ENCODE results near the gene CD99.

GRCh38 chrX:2673611-2674010 lies 17.5 kb upstream of the CD99 start:
- TF ChIP-seq CTCF (IDR thresholded peaks at IDR 0.05; ENCODE audit: insufficient read depth, low read length, poor library complexity, severe bottlenecking) (no peak), EZH2phosphoT487 (conservative IDR thresholded peaks at IDR 0.05; ENCODE audit: low read length) (no peak)

All from SU-DHL-6 (cell line).